Right ventricle myocardium superior (tissue), 1 donor: ENCODE measurements around the gene MOBP. TPM values are rescaled to one million over a fixed set of nuclear protein-coding genes. Genes with fewer than 3 reads are reported as not detected.
"Not testable (repeated sequence)": the region's sequence is repeated elsewhere in the genome, so short reads cannot be mapped to it uniquely, and the experiment has no call there.

ENCODE experiments used
- ATAC-seq: fragments of 200-7000 bp; cut with Tn5 transposase; one replicate; pipeline ENCODE4 v1.9.1; 2020; ENCODE audit warnings: mild to moderate bottlenecking; ENCODE audit not compliant: poor library complexity
- DNase-seq: peaks from one replicate; pipeline ENCODE4 v3.0.0-alpha.2; 2020
- intact Hi-C: fragments of 100-400 bp; cut with DNase I; formaldehyde crosslinking; loops from one replicate; pipeline ENCODE4 v1.11.2; 2022
- total RNA-seq: library from RNA; stranded (reverse); fragmentation: NEBNext Ultra II Directional; extraction: Animal tissue kit (Norgen Biotek cat#: 25700); gene quantifications from one replicate; pipeline ENCODE4 v1.2.1, GENCODE V29; 2021
- donor health status: DM: no; HTN: yes; CAD: no; lungs with severe emphysema.

The MOBP gene
- total RNA-seq, 1 donor from 2014 or later: not detected

- intact Hi-C loops: loop anchor here (2.0 kb wide), 1 partner anchor 51 kb away; no protein-coding TSS in a partner anchor
- DNase-seq (no peak), ATAC-seq (peak; percentile 95)
Measured at GRCh38 chr3:39447637-39448483, 19.6 kb upstream of the MOBP start.

GRCh38 chr3:39448506-39449233, 18.8 kb upstream of the MOBP start:
- no peak for ATAC-seq
- intact Hi-C loops: loop anchor here (2.0 kb wide), 1 partner anchor 50 kb away; no protein-coding TSS in a partner anchor
- no peak for DNase-seq

GRCh38 chr3:39449796-39450195, 17.7 kb upstream of the MOBP start:
- intact Hi-C loops: loop anchor here (2.0 kb wide), 1 partner anchor 49 kb away; no protein-coding TSS in a partner anchor
- ATAC-seq: no peak
- DNase-seq: no peak

DNA sequence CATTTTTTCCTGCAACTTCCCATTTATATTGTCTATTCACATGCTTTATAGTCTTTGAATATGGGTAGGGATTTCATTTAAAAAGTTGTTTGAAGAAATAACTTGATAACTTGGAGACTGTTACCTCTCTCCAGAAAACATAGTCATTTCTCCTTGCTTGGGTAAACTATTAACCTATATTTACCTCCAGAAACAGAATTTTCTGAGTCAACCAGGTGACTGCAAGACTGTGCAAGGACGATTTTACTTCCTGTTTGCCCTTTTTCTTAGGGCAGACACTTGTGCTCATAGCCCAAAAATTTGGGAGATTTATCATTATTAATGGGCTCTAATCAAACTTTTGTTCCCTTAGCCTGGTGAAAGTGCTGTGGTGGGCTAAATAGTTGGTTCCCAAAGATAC, 14.3 kb upstream of the MOBP start:
- no peak for DNase-seq
- no peak for ATAC-seq
- intact Hi-C loops: no loop called here

DNA sequence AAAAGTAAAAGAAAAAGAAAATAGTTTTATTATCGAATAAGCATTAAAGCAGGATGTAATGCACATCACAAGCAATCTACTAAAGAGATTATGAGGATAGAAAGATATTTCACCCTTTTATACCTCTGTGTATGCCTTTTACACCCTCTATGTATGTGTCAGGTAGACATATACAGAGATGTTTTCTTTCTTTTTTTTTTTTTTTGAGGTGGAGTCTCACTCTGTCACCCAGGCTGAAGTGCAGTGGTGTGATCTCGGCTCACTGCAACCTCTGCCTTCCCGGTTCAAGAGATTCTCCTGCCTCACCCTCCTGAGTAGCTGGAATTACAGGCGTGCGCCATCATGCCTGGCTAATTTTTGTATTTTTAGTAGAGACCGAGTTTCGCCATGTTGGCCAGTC, 13.6 kb upstream of the MOBP start:
- ATAC-seq, intact Hi-C loops, DNase-seq: not testable (repeated sequence)

- intact Hi-C loops: no loop called here
- DNase-seq (no peak), ATAC-seq (no peak)
Measured at GRCh38 chr3:39454591-39455217, 12.8 kb upstream of the MOBP start.

DNA sequence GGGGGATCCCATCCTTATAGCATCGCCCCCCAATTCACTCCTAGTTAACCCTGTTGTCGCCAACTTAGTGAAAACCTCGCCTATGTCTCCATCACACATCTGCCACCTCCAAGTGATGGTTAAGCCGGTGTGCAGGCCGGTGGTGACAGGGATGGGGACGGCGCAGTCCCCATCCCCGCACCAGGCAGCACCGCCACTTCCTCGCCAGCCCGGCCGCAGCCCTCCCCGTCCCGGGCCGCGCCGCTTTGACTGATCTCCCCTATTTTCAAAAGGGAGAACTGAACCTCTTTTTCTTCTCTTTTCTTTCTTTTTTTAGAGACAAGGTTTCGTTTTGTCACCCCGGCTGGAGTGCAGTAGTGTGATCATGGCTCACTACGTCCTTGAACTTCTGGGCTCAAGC, 11.3 kb upstream of the MOBP start:
- intact Hi-C loops: no loop called here
- DNase-seq (no peak), ATAC-seq (no peak)

DNA sequence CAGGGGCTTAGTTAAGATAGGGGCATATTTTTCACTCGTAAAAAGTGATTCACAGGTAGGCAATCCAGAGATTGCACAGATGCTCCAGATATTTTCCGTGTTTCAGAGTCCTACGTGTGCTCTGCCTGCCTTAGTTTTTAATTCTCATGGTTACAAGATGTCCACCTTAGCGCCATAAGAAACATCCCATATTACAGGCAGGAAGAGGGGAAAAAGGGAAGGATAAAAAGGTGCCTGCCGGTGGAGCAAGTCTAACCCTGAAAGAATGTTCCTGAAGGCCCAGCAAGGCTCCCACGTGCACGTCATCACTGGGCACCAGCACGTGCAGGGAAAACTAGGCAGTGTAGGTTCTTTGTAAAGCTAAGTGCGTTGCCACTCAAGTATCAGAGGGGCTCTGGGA, 10.1 kb upstream of the MOBP start:
- intact Hi-C loops: no loop called here
- ATAC-seq (no peak), DNase-seq (no peak)

GRCh38 chr3:39458579-39458978, 8.9 kb upstream of the MOBP start:
- ATAC-seq, DNase-seq, intact Hi-C loops: not testable (repeated sequence)

DNA sequence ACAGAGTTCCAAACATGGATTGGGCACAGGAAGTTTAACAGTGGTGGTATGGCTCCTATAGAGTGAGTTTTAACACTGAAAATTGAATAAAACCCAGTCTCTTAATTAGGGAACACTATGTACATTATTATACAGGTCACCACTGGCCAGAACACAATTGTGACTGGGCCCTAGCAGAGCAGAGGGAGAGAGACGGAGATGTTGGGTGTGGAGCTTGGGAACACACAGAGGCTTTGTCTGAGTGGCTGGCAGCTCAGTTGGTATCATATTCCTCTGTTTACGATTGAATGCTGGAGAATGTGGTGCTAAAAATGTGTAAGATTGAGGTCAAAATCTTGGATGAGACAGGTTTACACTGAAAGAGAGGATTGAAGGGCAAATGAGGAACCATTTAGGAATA, 6.8 kb upstream of the MOBP start:
- no peak for ATAC-seq
- DNase-seq: no peak
- intact Hi-C loops: no loop called here

- DNase-seq: no peak
- no peak for ATAC-seq
Measured at GRCh38 chr3:39463269-39463668, 4.2 kb upstream of the MOBP start.

GRCh38 chr3:39466988-39467387, 492 bp upstream of the MOBP start:
- intact Hi-C loops: no loop called here
- ATAC-seq (no peak), DNase-seq (no peak)

More at GRCh38 chr3:39463269-39463668, 4.2 kb upstream of the MOBP start:
- intact Hi-C loops: no loop called here

- no peak for ATAC-seq
- intact Hi-C loops: no loop called here
- DNase-seq: no peak
Measured at GRCh38 chr3:39468108-39468436, 592 bp downstream of the MOBP start.

GRCh38 chr3:39469258-39469657, 1.8 kb downstream of the MOBP start:
- intact Hi-C loops: no loop called here
- DNase-seq (no peak), ATAC-seq (no peak)

GRCh38 chr3:39469945-39470344, 2.5 kb downstream of the MOBP start:
- intact Hi-C loops: no loop called here
- DNase-seq (no peak), ATAC-seq (no peak)

DNA sequence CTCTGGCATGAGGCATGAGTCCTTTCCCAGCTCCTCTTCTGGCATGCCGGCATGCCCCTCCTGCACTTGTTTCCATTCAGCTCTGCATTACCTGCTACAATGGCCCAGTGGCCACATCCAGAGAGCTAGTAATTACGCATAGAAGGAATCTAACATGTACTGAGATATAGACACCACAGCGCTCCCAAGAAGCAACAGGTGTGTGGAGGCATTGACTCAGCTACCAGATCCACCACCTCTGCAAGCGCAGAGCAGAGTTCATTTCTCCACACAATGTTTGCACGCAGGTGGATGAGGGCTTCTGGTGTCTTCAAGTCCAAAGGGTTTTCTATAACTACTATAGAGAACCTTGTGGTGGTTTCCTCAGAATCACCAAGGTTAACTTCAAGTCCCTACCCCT, 4.2 kb downstream of the MOBP start:
- intact Hi-C loops: no loop called here
- ATAC-seq: no peak

DNA sequence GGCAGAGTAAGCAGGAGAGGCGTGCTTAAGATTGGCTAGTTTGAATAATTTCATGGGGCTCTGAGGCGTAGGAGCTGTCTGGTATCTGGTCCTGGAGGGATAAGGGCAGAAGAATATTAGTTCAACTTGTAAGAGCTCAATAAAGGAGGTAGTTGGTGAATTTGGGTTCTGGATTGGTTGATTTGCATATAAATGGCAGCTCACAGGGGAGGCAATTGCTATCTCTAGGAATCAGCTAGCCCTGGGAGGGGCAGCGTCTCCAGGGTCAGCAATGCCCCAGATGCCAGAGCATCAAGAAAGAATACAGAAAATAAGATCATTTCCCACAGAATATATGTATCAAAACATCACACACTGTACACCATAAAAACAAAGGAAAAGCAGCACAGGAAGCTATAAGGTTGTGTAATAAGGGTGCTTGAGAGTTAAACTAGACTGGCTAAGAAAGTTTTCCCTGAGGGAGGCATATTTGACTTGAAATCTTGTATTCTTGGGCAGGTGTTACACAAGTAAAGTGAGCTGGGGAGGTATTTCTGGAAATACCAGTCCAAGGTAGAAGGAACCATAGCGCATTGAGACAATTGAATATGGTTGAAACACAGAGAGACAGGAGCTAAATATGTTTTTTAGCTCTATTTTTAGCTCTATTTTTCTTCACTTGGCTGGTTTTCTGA, 6.1 kb downstream of the MOBP start:
- DNase-seq (no peak), ATAC-seq (no peak)
- intact Hi-C loops: no loop called here

More for the DNA sequence above, 4.2 kb downstream of the MOBP start:
- DNase-seq: no peak

GRCh38 chr3:39474126-39474515, 6.6 kb downstream of the MOBP start:
- DNase-seq: no peak
- no peak for ATAC-seq

DNA sequence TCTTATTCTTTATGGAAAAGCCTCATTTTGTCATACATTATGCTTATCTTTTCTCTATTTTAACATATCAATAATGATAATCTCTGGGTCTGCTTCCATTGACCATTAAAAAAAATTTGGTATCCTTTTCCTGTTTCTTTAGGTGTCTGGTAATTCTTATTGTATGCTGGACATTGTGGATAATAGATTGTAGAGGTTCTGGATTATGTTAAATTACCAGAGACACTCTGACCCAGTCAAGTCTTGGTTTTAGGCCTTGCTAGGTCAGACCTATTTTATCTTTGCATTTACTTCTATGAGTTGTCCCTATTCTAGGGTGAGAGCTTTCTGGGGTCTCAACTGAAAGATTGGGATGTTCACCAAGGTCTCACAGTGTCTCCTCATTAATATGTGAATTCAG, 9.3 kb downstream of the MOBP start:
- intact Hi-C loops: no loop called here
- DNase-seq (no peak), ATAC-seq (no peak)

More at GRCh38 chr3:39474126-39474515, 6.6 kb downstream of the MOBP start:
- intact Hi-C loops: no loop called here
